Loucy (cell line): Measurements from ENCODE around the gene SLC27A3.

Experiments used
- EZH2phosphoT487 ChIP-seq: fragments of 200-600 bp; IDR thresholded peaks from 2 replicates; pipeline ENCODE4 v1.6.1; 2018; ENCODE audit warnings: antibody characterized with exemption, mild to moderate bottlenecking, moderate library complexity, borderline replicate concordance
- TF ChIP-seq, protein P1 (sequence below): fragments of 200-600 bp; sonication (generic); conservative IDR thresholded peaks from 2 replicates; pipeline ENCODE4 v1.5.1; 2014; ENCODE audit warnings: mild to moderate bottlenecking, antibody characterized with exemption, low read length

DNA sequence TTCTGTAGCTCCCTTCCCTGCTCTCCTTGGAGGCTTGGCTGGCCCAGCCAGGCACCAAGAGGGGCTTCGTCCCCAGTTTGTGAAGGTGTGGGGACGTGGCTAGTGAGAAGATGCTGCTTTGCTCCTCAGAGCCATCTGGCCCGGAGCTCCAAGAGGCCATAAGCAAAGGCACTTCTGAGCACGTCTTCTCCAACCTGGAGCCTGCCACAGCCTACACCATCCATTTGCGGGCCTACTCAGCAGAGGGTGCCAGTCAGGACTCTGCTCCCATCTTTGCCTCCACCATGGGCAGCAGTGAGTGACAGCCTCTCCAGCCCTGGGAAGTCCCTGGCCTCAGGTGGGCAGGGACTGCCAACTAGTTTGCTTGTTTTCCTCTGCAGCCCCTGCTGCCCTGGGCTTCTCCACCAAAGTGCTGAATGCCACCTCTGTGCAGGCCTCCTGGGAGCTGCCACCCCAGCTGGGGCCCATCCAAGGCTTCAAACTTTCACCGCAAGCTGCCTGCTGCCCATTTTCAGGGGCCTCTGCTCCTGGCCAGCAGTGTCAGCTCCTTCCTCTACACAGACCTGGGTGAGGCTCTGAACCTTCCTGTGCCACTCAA, 25.9 kb downstream of the SLC27A3 start:
- TF ChIP-seq, protein P1, sequence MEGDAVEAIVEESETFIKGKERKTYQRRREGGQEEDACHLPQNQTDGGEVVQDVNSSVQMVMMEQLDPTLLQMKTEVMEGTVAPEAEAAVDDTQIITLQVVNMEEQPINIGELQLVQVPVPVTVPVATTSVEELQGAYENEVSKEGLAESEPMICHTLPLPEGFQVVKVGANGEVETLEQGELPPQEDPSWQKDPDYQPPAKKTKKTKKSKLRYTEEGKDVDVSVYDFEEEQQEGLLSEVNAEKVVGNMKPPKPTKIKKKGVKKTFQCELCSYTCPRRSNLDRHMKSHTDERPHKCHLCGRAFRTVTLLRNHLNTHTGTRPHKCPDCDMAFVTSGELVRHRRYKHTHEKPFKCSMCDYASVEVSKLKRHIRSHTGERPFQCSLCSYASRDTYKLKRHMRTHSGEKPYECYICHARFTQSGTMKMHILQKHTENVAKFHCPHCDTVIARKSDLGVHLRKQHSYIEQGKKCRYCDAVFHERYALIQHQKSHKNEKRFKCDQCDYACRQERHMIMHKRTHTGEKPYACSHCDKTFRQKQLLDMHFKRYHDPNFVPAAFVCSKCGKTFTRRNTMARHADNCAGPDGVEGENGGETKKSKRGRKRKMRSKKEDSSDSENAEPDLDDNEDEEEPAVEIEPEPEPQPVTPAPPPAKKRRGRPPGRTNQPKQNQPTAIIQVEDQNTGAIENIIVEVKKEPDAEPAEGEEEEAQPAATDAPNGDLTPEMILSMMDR: no peak
- no peak for TF ChIP-seq EZH2phosphoT487
